MM.1S (cell line): Measurements from ENCODE around the gene ZNF57.

ENCODE experiments used
- DNase-seq: peaks from one replicate; pipeline ENCODE4 v3.0.0-alpha.2; 2015
- H2AFZ ChIP-seq: fragments of 300-600 bp; sonication (generic); 2 replicates; pipeline ENCODE4 v1.6.0; 2016; ENCODE audit warnings: antibody characterized with exemption, low read length
- H3F3A ChIP-seq: fragments of 300-600 bp; sonication (generic); 2 replicates; pipeline ENCODE4 v1.6.1; 2016; ENCODE audit warnings: mild to moderate bottlenecking, antibody characterized with exemption, low read length, moderate library complexity, mixed read lengths; ENCODE audit not compliant: insufficient read depth
- H3K27ac ChIP-seq: fragments of 300-600 bp; sonication (generic); 2 replicates; pipeline ENCODE4 v1.5.1; 2016; ENCODE audit warnings: mild to moderate bottlenecking, low read length
- H3K27me3 ChIP-seq: fragments of 300-600 bp; sonication (generic); replicated peaks from 2 replicates; pipeline ENCODE4 v1.6.0; 2016; ENCODE audit warnings: low read length; ENCODE audit not compliant: insufficient read depth
- H3K36me3 ChIP-seq: fragments of 300-600 bp; sonication (generic); replicated peaks from 2 replicates; pipeline ENCODE4 v1.6.1; 2016; ENCODE audit warnings: mild to moderate bottlenecking, low read length, mixed read lengths; ENCODE audit not compliant: insufficient read depth
- H3K4me1 ChIP-seq: fragments of 300-600 bp; sonication (generic); 2 replicates; pipeline ENCODE4 v1.6.1; 2016; ENCODE audit warnings: low read length, mixed read lengths
- H3K4me2 ChIP-seq: fragments of 300-600 bp; sonication (generic); 2 replicates; pipeline ENCODE4 v1.6.0; 2016; ENCODE audit warnings: low read depth, low read length
- H3K4me3 ChIP-seq: fragments of 300-600 bp; sonication (generic); 2 replicates; pipeline ENCODE4 v1.5.1; 2016; ENCODE audit warnings: low read length, mixed read lengths
- H3K79me2 ChIP-seq: fragments of 300-600 bp; sonication (generic); 2 replicates; pipeline ENCODE4 v1.6.1; 2016; ENCODE audit warnings: mixed run types, low read length, mixed read lengths
- H3K9ac ChIP-seq: fragments of 300-600 bp; sonication (generic); 2 replicates; pipeline ENCODE4 v1.6.1; 2016; ENCODE audit warnings: low read length, mixed read lengths
- H3K9me2 ChIP-seq: fragments of 300-600 bp; sonication (generic); replicated peaks from 2 replicates; pipeline ENCODE4 v1.6.1; 2016; ENCODE audit warnings: mild to moderate bottlenecking, low read length, mixed read lengths; ENCODE audit not compliant: insufficient read depth
- H3K9me3 ChIP-seq: fragments of 300-600 bp; sonication (generic); replicated peaks from 2 replicates; pipeline ENCODE4 v1.6.1; 2016; ENCODE audit warnings: mild to moderate bottlenecking, low read length, mixed read lengths; ENCODE audit not compliant: insufficient read depth
- H4K20me1 ChIP-seq: fragments of 300-600 bp; sonication (generic); 2 replicates; pipeline ENCODE4 v1.6.1; 2016; ENCODE audit warnings: mild to moderate bottlenecking, low read length, moderate library complexity, mixed read lengths; ENCODE audit not compliant: insufficient read depth
- EZH2 ChIP-seq: fragments of 300-600 bp; sonication (generic); optimal IDR thresholded peaks from 2 replicates; pipeline ENCODE3; 2017; ENCODE audit warnings: low read depth, mild to moderate bottlenecking, antibody characterized with exemption, low read length, mixed read lengths
- EZH2phosphoT487 ChIP-seq: fragments of 300-600 bp; sonication (generic); IDR thresholded peaks from 2 replicates; pipeline ENCODE4 v1.6.1; 2018; ENCODE audit warnings: antibody characterized with exemption, low read length
- TF ChIP-seq, protein P1 (sequence below): fragments of 300-600 bp; sonication (generic); IDR thresholded peaks from 2 replicates; pipeline ENCODE4 v1.5.1; 2016; ENCODE audit warnings: antibody characterized with exemption, low read length, mixed read lengths

ZNF57 gene

DNA sequence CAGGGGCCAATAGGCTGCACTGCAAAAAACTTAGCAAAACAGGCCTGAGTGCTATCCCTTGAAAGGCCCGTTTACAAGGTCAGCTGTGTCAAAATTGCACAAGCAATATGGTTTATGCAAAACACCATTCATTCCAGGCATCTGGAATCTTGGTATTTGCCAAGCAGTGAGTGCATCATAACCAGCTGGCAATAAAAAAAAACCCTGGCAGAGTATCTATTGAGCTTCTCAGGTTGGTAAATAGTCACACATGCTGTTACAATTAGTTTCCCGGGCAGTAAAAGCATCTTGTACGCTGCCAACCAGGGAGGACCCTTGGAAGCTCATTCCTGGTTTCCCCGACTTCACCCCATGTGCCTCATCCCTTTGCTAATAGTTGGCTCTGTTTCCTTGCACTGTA, 22.8 kb downstream of the ZNF57 start:
- H3K79me2 ChIP-seq, result no peaks in the 10 kb centered on the region
- no peaks in the 10 kb centered on the region for H3F3A ChIP-seq
- no peak overlapping the region for H3K4me3 ChIP-seq
- H3K4me2 ChIP-seq, result no peak overlapping the region
- no peaks in the 10 kb centered on the region; the same call in 1 of the 2 replicates for H3K9me2 ChIP-seq
- TF ChIP-seq, protein P1, sequence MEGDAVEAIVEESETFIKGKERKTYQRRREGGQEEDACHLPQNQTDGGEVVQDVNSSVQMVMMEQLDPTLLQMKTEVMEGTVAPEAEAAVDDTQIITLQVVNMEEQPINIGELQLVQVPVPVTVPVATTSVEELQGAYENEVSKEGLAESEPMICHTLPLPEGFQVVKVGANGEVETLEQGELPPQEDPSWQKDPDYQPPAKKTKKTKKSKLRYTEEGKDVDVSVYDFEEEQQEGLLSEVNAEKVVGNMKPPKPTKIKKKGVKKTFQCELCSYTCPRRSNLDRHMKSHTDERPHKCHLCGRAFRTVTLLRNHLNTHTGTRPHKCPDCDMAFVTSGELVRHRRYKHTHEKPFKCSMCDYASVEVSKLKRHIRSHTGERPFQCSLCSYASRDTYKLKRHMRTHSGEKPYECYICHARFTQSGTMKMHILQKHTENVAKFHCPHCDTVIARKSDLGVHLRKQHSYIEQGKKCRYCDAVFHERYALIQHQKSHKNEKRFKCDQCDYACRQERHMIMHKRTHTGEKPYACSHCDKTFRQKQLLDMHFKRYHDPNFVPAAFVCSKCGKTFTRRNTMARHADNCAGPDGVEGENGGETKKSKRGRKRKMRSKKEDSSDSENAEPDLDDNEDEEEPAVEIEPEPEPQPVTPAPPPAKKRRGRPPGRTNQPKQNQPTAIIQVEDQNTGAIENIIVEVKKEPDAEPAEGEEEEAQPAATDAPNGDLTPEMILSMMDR, result no peak
- TF ChIP-seq EZH2 (no peak), EZH2phosphoT487 (no peak)
- no peak overlapping the region for H3K9ac ChIP-seq
- no peak for DNase-seq
- no peak overlapping the region for H2AFZ ChIP-seq
- no peaks in the 10 kb centered on the region for H4K20me1 ChIP-seq
- H3K36me3 ChIP-seq, result no peaks in the 10 kb centered on the region
- peaks cover 73% of the 10 kb centered on the region for H3K27me3 ChIP-seq
- H3K27ac ChIP-seq, result no peak overlapping the region
- no peaks in the 10 kb centered on the region for H3K9me3 ChIP-seq
- H3K4me1 ChIP-seq, result no peaks in the 10 kb centered on the region

DNA sequence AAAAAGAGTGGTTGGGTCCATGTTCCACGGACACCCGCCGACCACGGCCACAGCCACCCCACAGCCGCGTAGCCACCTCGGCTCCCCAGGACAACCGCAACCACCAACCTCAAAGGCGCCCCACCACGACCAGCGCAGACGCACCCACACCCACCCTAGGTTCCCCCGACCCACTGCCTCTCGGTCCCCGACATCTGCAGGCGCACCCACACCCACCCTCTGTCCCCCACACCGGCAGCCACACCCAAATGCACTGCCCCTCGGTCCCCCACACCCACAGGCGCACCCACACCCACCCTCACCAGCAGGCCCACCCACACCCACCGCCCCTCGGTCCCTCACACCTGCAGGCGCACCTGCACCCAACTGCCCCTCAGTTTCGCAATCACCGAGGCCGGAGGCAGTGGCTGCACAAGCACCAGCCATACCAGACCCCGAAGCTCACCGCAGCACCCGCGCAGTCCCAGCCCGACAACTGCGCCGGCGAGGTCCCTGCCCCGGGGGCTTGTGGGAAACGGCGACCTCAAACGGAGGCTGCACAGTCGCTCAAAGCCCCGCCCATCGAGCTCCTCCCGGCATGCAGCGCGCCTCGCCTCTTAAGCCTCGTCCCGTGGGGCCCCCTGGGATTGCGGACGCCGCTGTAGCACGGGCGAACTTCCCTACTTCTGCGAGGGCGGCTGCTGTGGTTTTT, 25.8 kb downstream of the ZNF57 start:
- no peak overlapping the region for H2AFZ ChIP-seq
- peaks cover 49% of the 10 kb centered on the region for H3K27me3 ChIP-seq
- TF ChIP-seq EZH2phosphoT487, result no peak
- no peak for TF ChIP-seq EZH2
- TF ChIP-seq, protein P1, result no peak
- no peak overlapping the region for H3K4me2 ChIP-seq
- no peaks in the 10 kb centered on the region for H4K20me1 ChIP-seq
- H3K27ac ChIP-seq, result no peak overlapping the region
- H3K79me2 ChIP-seq, result no peaks in the 10 kb centered on the region
- H3K4me3 ChIP-seq, result no peak overlapping the region
- H3K36me3 ChIP-seq, result no peaks in the 10 kb centered on the region
- no peaks in the 10 kb centered on the region for H3K9me3 ChIP-seq
- DNase-seq, result no peak
- no peaks in the 10 kb centered on the region for H3F3A ChIP-seq
- no peaks in the 10 kb centered on the region; the same call in 1 of the 2 replicates for H3K9me2 ChIP-seq
- no peak overlapping the region for H3K9ac ChIP-seq
- H3K4me1 ChIP-seq, result no peaks in the 10 kb centered on the region

DNA sequence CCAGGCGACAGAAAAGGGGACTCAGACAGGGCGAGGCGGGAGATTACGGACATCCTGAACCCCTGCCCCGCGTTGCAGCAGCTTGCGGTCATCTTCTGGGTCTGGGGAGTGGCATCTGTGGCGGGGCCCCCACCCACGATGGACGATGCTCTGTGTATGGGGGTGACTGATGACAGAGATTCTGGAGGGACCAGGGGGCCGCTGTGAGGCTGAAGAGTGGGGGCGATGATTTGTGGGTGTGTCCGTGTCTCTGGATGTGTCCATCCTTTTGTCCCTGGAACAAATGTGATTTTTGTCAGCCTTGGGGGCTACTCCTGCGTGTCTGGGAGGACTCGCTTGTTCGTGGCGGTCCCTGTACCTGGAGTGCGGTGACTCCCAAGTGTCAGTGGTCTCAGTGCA, 26.3 kb downstream of the ZNF57 start:
- Histone ChIP-seq H3F3A (no peaks in the 10 kb centered on the region), H2AFZ (no peak overlapping the region)

More for the DNA sequence above, 26.3 kb downstream of the ZNF57 start:
- no peak overlapping the region for H3K4me2 ChIP-seq
- H4K20me1 ChIP-seq, result no peaks in the 10 kb centered on the region
- H3K4me3 ChIP-seq, result no peak overlapping the region
- no peaks in the 10 kb centered on the region for H3K4me1 ChIP-seq
- H3K9ac ChIP-seq, result no peak overlapping the region
- TF ChIP-seq EZH2 (no peak), EZH2phosphoT487 (no peak)
- TF ChIP-seq, protein P1, result no peak
- H3K79me2 ChIP-seq, result no peaks in the 10 kb centered on the region
- H3K27me3 ChIP-seq, result peaks cover 43% of the 10 kb centered on the region
- no peaks in the 10 kb centered on the region for H3K9me3 ChIP-seq
- H3K27ac ChIP-seq, result no peak overlapping the region
- no peaks in the 10 kb centered on the region for H3K36me3 ChIP-seq
- H3K9me2 ChIP-seq, result no peaks in the 10 kb centered on the region; the same call in 1 of the 2 replicates
- no peak for DNase-seq
